HuH-7.5 (cell line): ENCODE measurements around the gene KLHL36.
"Not testable (repeated sequence)": the region's sequence is repeated elsewhere in the genome, so short reads cannot be mapped to it uniquely, and the experiment has no call there.

Experiments used
- DNase-seq: peaks from one replicate; pipeline ENCODE4 v3.0.0; 2011; ENCODE audit warnings: low spot score

The KLHL36 gene

DNA sequence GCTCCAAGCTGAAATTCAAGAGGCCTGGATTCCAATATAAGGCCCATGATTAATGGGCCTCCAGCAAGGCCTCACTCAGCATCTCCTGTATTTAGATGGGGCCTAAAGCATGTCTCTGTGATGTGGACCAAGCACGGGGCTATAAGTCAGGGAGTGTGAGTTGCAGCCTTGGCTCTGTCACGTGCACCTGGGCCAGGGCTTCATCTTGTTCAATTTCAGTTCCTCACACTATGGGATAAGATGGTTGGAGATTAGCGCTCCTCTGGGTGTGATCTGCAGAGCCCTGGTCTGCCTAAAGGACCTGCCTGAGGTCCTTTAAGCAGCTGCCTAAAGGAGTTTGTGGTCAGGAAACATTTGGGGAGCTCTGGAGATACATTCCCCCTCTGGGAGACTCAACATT, 25.2 kb downstream of the KLHL36 start:
- DNase-seq: no peak

GRCh38 chr16:84675423-84675822, 27.1 kb downstream of the KLHL36 start:
- no peak for DNase-seq

DNA sequence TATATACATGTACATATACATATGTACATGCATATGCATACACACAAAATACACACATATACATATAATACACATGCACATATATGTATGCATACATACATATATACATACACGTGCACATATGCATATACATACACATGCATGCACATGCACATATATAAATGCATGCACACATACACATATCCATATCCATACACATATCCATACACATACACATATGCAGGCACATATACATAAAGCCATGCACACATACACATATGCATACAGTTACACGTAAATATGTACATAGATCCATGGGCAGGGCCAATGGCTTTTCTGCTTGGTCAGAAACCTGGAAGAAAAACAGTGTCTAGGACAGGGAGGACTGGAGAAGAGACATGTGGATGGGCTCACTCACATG, 27.6 kb downstream of the KLHL36 start:
- no peak for DNase-seq

DNA sequence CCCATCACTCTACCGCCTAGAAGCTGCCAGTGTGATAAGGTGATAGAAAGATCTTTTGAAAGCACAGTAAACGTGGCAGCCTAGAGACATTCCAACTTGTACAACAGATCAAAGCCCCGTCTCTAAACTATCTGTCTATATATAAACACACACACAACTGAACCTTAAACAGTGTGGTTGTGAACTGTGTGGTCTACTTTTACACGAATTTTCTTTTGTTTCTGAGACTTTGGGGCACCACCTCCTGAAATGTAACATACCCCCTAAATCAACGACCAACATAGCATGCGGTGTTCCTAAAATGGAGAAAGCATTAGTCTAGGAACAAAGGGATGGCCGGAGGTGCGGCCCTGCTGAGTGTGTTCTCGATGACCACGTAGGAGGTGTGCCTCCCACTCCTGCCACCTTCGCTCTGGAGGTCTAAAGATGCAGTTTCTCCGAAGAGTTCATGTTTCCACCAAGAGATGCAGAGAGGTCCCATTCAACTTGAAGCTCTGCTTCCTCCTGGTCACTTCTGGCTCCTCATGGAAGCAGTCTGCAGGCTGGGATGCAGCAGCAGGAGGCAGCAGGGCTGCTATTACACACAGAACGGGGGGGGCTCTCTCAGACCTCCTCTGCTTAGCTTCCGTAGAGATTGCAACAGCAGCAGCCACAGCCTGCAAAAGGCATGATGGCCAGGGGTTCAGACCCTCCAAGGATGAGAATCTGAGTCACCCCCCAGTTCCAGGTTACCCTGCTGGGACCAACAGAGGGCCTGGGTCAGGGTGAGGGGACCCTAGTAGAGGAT, 28.9 kb downstream of the KLHL36 start:
- no peak for DNase-seq

DNA sequence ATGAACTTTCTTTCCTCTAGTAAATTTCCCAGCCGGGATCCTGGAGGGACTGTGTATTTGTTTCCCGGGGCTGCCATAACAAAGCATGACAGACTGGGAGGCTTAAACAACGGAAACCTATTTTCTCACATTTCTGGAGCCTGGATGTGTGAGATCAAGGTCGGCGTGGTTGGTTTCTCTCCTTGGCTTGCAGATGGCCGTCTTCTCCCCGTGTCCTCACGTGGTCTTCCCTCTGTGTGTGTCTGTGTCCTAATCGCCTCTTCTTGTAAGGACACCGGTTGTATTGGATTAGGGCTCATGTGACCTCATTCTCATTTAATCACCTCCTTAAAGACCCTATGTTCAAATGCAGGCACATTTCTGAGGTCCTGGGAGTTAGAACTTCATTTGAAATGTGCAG, 29.5 kb downstream of the KLHL36 start:
- no peak for DNase-seq

DNA sequence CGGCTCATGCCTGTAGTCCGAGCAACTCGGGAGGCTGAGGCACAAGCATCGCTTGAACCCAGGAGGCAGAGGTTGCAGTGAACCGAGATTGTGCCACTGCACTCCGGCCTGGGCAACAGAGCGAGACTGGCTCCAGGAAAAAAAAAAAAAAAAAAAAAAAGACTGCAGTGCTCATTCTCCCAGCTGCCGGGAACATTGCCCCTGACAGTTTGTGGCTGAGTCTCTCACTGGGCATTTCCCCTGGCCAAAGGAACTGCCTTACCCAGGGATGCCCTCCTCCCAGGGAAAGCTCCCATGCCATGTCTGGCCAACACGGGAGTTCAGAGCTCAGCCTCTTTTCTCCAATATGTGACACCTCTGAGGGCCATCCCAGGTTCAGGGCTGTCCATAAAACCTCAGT, 30.2 kb downstream of the KLHL36 start:
- DNase-seq: no peak

DNA sequence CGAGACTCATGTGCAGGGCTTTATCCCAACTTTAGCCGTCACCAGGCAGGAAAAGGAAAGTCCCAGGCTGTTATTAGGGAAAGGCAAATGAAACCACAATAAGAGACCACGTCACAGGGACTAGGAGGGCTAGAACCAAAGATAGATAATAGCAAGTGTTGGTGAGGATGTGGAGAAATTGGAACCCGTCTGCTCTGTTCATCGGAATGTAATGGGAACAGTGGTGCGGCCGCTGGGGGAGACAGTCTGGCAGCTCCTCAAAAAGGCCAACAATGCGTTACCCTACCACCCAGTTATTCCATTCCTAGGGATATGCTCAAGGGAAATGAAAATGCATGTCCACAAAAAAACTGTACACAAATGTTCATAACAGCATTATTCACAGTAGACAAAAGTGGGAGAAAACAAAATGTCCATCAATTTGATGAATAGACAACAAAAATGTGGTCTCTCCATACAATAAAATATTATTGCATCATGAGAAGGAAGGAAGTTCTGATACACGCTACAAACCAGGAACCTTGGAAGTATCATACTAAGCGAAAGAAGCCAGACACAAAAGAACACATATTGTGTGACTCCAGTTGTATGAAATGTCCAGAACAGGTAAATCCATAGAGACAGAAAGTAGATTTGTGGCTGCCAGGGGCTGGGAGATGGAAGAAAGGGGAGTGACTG, 32.0 kb downstream of the KLHL36 start:
- DNase-seq: no peak

DNA sequence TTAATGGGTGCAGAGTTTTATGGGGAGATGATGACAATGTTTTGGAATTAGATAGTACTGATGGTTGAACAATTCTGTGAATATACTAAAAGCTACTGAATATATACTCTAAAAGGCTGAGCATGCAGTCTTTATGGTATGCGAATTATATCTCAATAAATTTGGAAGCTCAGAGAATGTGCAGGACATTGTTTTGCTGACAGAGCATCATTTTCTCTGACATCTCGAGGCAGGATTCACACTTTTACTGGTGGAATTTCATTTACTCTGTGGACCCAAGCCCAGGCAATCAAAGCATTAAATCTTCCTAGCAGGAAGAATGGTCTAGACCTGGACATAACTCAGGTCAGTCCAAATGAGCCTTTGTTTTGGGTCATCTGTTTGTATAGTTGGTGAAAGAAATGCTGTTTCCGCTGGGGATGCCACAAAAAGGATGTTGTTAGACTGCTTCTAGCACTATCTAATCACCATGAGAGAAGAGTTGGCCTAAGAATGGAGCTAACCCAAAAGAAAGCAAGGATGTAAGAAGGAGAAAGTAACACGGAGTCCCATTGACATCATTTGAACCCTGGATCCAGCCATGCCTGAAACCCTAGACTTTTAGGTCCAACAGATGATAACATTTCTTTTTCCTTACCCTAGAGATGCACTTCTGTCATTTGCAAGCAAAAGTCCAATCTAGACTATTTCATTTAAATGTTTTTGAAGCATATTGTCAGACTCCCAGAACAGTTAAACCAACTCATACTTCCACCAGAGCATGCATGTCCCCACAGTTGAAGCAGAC, 32.7 kb downstream of the KLHL36 start:
- no peak for DNase-seq

- no peak for DNase-seq
Observed at GRCh38 chr16:84683691-84684591, 35.6 kb downstream of the KLHL36 start.

GRCh38 chr16:84684592-84684965, 36.3 kb downstream of the KLHL36 start:
- DNase-seq: no peak

DNA sequence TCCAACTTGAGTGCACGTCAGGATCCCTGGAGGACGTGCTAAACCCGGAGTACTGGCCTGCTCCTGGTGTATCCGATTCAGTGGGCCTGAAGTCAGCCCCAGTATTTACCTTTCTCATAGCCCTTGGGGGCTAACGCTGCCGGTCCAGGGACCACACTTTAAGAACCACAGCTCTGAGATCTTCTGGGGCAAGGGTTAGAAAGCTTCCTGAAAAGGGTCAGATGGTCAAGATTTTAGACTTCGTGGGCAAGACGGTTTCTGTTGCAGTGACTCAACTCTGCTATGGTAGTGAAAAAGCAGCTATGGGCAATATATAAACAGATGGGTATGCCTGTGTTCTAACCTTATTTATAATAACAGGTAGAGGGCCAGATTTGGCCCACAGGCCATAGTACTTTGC, 36.9 kb downstream of the KLHL36 start:
- no peak for DNase-seq

GRCh38 chr16:84686707-84687298, 38.5 kb downstream of the KLHL36 start:
- no peak for DNase-seq

- no peak for DNase-seq
Observed at GRCh38 chr16:84687715-84688114, 39.4 kb downstream of the KLHL36 start.

GRCh38 chr16:84688163-84688562, 39.9 kb downstream of the KLHL36 start:
- not testable (repeated sequence) for DNase-seq

DNA sequence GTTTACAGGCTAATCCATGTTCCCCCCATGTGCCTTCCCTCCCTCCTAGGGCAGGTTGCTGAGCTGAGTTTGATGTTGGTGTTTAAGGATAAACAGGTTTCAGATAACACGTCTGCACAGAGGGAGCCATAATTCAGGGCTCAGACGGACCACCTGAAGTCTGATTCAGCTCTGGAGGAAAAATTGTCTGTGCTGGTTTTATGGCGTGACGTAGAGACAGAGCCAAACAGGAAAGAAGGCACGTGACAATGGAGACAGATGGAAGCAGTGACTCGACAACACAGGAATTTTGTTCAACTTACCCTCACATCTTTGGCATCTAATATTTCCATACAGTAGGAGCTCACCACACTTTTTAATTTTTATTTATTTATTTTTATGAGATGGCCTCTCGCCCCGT, 40.8 kb downstream of the KLHL36 start:
- no peak for DNase-seq

GRCh38 chr16:84690088-84690819, 41.9 kb downstream of the KLHL36 start:
- no peak for DNase-seq

GRCh38 chr16:84692451-84693214, 44.3 kb downstream of the KLHL36 start:
- no peak for DNase-seq

GRCh38 chr16:84693869-84694268, 45.6 kb downstream of the KLHL36 start:
- DNase-seq: not testable (repeated sequence)

DNA sequence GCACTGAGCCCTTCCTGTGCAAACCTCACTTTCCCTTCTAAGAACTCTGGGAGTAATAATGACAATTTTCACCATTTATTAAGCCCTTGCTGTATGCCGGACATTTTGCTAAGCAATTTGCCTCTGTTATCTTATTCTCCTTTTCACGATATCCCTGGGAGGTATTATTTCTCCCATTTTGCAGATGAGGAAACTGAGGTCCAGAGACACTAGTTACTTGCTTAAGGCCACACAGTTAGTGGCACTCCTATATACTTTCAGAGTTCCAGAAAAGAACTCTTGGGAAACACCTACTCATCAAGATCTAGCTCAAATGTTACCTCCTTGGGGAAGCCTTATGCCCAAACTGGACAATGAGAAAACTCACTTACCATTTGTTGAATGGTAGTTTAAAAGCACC, 46.7 kb downstream of the KLHL36 start:
- no peak for DNase-seq

- peak; percentile 27 for DNase-seq
Observed at GRCh38 chr16:84699147-84699711, 50.9 kb downstream of the KLHL36 start.
